Measurements from ENCODE around the gene PRUNE2.
"Not testable (repeated sequence)": the region's sequence is repeated elsewhere in the genome, so short reads cannot be mapped to it uniquely, and the experiment has no call there.

PRUNE2 gene, protein sequence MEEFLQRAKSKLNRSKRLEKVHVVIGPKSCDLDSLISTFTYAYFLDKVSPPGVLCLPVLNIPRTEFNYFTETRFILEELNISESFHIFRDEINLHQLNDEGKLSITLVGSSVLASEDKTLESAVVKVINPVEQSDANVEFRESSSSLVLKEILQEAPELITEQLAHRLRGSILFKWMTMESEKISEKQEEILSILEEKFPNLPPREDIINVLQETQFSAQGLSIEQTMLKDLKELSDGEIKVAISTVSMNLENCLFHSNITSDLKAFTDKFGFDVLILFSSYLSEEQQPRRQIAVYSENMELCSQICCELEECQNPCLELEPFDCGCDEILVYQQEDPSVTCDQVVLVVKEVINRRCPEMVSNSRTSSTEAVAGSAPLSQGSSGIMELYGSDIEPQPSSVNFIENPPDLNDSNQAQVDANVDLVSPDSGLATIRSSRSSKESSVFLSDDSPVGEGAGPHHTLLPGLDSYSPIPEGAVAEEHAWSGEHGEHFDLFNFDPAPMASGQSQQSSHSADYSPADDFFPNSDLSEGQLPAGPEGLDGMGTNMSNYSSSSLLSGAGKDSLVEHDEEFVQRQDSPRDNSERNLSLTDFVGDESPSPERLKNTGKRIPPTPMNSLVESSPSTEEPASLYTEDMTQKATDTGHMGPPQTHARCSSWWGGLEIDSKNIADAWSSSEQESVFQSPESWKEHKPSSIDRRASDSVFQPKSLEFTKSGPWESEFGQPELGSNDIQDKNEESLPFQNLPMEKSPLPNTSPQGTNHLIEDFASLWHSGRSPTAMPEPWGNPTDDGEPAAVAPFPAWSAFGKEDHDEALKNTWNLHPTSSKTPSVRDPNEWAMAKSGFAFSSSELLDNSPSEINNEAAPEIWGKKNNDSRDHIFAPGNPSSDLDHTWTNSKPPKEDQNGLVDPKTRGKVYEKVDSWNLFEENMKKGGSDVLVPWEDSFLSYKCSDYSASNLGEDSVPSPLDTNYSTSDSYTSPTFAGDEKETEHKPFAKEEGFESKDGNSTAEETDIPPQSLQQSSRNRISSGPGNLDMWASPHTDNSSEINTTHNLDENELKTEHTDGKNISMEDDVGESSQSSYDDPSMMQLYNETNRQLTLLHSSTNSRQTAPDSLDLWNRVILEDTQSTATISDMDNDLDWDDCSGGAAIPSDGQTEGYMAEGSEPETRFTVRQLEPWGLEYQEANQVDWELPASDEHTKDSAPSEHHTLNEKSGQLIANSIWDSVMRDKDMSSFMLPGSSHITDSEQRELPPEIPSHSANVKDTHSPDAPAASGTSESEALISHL (N-terminal part only)

DNA sequence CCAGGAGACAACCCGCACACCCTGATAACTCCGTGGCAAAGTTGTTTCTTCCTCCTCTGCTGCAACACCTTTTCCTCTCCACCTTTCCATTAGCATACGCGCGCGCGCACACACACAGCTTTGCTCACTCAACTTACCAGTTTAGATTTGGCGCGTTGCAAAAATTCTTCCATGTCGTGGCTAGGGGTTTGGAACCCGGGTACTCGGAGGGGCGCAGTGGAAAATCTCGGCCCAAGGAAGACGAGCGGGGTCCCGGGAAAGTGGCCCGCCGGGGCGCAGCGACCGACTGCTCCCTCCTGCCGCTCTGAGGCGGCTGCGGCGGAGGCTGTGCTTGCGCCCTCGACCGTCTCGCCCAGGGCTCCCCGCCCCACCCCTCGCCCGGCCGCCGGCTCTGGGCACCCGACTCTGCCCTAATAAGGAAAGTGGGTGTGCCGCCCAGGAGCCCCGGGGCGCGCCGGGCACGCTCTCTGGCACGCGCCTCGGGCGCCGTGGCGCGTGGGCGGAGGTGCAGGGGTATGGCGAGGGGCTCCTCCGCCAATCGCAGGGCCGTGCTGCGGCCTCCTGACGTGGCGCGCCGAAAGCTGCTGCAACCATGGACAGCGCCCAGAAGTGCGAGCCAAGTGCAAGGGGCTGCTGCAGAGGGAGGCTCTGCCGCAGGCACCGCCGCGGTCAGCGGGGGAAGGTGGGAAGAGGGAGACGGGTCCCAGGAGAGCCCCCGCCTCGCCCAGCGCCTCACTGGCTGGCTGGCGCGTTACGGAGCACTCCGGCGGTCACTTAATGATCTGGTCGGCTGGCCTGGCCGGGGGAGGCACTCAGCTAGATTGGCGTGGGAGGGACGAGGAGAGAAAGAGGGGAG lies at the start of gene PRUNE2:
PRUNE2 (minus strand) TSS at position 324 of the 856 bp plus-strand sequence; CDS start at position 173, 151 bp downstream.
- no peak within 1 kb of the TSS for H3K4me2 ChIP-seq (ENCODE audit: low read length)
- H3K4me3 ChIP-seq (ENCODE audit: low read length): no peak within 1 kb of the TSS
- H4K20me1 ChIP-seq (ENCODE audit: control insufficient read depth, insufficient read depth, low read depth, low read length): no peaks in the 10 kb centered on the region
- no peak within 1 kb of the TSS for H3K27ac ChIP-seq (ENCODE audit: low read depth, low read length)
- no peaks in the 10 kb centered on the region for H3F3A ChIP-seq (ENCODE audit: control insufficient read depth, insufficient read depth)
- H3K9me2 ChIP-seq (replicated peaks; ENCODE audit: control insufficient read depth, low read length): no peaks in the 10 kb centered on the region
- H3K4me1 ChIP-seq (ENCODE audit: control insufficient read depth, low read length): no peaks in the 10 kb centered on the region
- no peaks in the 10 kb centered on the region for H3K9me3 ChIP-seq (ENCODE audit: control insufficient read depth, insufficient read depth, low read length)
- H3K79me2 ChIP-seq (ENCODE audit: control insufficient read depth, low read length): no peaks in the 10 kb centered on the region
- no peaks in the 10 kb centered on the region for H3K27me3 ChIP-seq (ENCODE audit: control insufficient read depth, low read length)
- H3K36me3 ChIP-seq (ENCODE audit: control insufficient read depth, low read length): no peaks in the 10 kb centered on the region
- TF ChIP-seq, protein P1, sequence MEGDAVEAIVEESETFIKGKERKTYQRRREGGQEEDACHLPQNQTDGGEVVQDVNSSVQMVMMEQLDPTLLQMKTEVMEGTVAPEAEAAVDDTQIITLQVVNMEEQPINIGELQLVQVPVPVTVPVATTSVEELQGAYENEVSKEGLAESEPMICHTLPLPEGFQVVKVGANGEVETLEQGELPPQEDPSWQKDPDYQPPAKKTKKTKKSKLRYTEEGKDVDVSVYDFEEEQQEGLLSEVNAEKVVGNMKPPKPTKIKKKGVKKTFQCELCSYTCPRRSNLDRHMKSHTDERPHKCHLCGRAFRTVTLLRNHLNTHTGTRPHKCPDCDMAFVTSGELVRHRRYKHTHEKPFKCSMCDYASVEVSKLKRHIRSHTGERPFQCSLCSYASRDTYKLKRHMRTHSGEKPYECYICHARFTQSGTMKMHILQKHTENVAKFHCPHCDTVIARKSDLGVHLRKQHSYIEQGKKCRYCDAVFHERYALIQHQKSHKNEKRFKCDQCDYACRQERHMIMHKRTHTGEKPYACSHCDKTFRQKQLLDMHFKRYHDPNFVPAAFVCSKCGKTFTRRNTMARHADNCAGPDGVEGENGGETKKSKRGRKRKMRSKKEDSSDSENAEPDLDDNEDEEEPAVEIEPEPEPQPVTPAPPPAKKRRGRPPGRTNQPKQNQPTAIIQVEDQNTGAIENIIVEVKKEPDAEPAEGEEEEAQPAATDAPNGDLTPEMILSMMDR (IDR thresholded peaks at IDR 0.05; ENCODE audit: low read depth, low read length, poor library complexity, severe bottlenecking): no peak
- no peak for TF ChIP-seq EZH2phosphoT487 (IDR thresholded peaks at IDR 0.05; ENCODE audit: borderline replicate concordance, low read length)

DNA sequence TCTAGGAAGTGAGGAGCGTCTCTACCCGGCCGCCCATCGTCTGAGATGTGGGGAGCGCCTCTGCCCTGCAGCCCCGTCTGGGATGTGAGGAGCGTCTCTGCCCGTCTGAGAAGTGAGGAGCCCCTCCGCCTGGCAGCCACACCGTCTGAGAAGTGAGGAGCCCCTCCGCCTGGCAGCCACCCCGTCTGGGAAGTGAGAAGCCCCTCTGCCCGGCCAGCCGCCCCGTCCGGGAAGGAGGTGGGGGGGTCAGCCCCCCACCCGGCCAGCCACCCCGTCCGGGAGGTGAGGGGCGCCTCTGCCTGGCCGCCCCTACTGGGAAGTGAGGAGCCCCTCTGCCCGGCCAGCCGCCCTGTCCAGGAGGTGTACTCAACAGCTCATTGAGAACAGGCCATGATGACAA lies 49.5 kb upstream of the PRUNE2 start:
- not testable (repeated sequence) for H3F3A ChIP-seq (ENCODE audit: control insufficient read depth, insufficient read depth); H3K4me2 ChIP-seq (ENCODE audit: low read length); H3K9me3 ChIP-seq (ENCODE audit: control insufficient read depth, insufficient read depth, low read length); H3K27me3 ChIP-seq (ENCODE audit: control insufficient read depth, low read length); H3K27ac ChIP-seq (ENCODE audit: low read depth, low read length); H4K20me1 ChIP-seq (ENCODE audit: control insufficient read depth, insufficient read depth, low read depth, low read length); H3K79me2 ChIP-seq (ENCODE audit: control insufficient read depth, low read length); H3K9me2 ChIP-seq (replicated peaks; ENCODE audit: control insufficient read depth, low read length); H3K36me3 ChIP-seq (ENCODE audit: control insufficient read depth, low read length); H3K4me1 ChIP-seq (ENCODE audit: control insufficient read depth, low read length); H3K4me3 ChIP-seq (ENCODE audit: low read length)

DNA sequence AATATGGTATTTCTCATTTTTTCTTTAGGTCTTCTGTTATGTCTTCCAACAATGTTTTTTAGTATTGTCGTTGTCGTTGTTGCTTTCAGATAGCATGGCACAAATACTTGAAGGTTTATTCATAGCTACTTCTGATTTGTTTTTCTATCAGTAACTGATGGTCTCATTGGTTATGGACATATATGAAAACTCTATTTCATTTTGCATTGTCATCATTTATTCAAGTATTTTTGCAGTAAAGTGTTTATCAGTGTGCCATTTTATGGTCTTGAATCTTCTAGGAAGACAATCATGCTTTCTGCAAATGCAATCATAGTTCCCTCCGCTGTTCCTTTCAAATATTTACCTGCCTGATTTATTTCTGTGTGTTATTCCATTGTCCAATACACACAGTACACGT lies 44.0 kb upstream of the PRUNE2 start:
- no peaks in the 10 kb centered on the region for H3K79me2 ChIP-seq (ENCODE audit: control insufficient read depth, low read length)
- H4K20me1 ChIP-seq (ENCODE audit: control insufficient read depth, insufficient read depth, low read depth, low read length): no peaks in the 10 kb centered on the region
- no peaks in the 10 kb centered on the region for H3K4me1 ChIP-seq (ENCODE audit: control insufficient read depth, low read length)
- no peaks in the 10 kb centered on the region for H3K9me3 ChIP-seq (ENCODE audit: control insufficient read depth, insufficient read depth, low read length)
- H3K4me2 ChIP-seq (ENCODE audit: low read length): no peak overlapping the region
- no peaks in the 10 kb centered on the region for H3F3A ChIP-seq (ENCODE audit: control insufficient read depth, insufficient read depth)
- no peak overlapping the region for H3K27ac ChIP-seq (ENCODE audit: low read depth, low read length)
- H3K9me2 ChIP-seq (replicated peaks; ENCODE audit: control insufficient read depth, low read length): no peaks in the 10 kb centered on the region
- H3K36me3 ChIP-seq (ENCODE audit: control insufficient read depth, low read length): no peaks in the 10 kb centered on the region
- no peaks in the 10 kb centered on the region for H3K27me3 ChIP-seq (ENCODE audit: control insufficient read depth, low read length)
- TF ChIP-seq, protein P1 (IDR thresholded peaks at IDR 0.05; ENCODE audit: low read depth, low read length, poor library complexity, severe bottlenecking): no peak
- no peak for TF ChIP-seq EZH2phosphoT487 (IDR thresholded peaks at IDR 0.05; ENCODE audit: borderline replicate concordance, low read length)
- no peak overlapping the region for H3K4me3 ChIP-seq (ENCODE audit: low read length)
